Duodenal mucosa (tissue), 2 donors: ENCODE data around the gene SERPINA3.

ENCODE experiments used
- H3K27ac ChIP-seq: one replicate; pipeline ENCODE4 v1.7.0; 2013; ENCODE audit warnings: low read depth, low read length
- H3K27me3 ChIP-seq, 2 donors: one replicate each; pipeline ENCODE4 v1.7.0; 2013; ENCODE audit warnings: low read length in 2 of 2, control low read depth in 1 of 2; ENCODE audit not compliant: insufficient read depth in 2 of 2, control insufficient read depth in 1 of 2
- H3K36me3 ChIP-seq, 2 donors: one replicate each; pipeline ENCODE4 v1.7.0; 2013; ENCODE audit warnings: low read length in 2 of 2, control low read depth in 1 of 2; ENCODE audit not compliant: insufficient read depth in 2 of 2, control insufficient read depth in 1 of 2
- H3K4me1 ChIP-seq, 2 donors: one replicate each; pipeline ENCODE4 v1.7.0; 2013; ENCODE audit warnings: low read length in 2 of 2, control low read depth in 1 of 2; ENCODE audit not compliant: insufficient read depth in 2 of 2, control insufficient read depth in 1 of 2
- H3K4me3 ChIP-seq, 2 donors: one replicate each; pipeline ENCODE4 v1.7.0; 2013; ENCODE audit warnings: low read length in 2 of 2, low read depth in 1 of 2
- H3K9ac ChIP-seq, 2 donors: one replicate each; pipeline ENCODE4 v1.7.0; 2013; ENCODE audit warnings: low read length in 2 of 2, low read depth in 1 of 2
- H3K9me3 ChIP-seq, 2 donors: one replicate each; pipeline ENCODE4 v1.7.0; 2013; ENCODE audit warnings: low read length in 2 of 2, control low read depth in 1 of 2; ENCODE audit not compliant: control insufficient read depth in 1 of 2

Gene SERPINA3

DNA sequence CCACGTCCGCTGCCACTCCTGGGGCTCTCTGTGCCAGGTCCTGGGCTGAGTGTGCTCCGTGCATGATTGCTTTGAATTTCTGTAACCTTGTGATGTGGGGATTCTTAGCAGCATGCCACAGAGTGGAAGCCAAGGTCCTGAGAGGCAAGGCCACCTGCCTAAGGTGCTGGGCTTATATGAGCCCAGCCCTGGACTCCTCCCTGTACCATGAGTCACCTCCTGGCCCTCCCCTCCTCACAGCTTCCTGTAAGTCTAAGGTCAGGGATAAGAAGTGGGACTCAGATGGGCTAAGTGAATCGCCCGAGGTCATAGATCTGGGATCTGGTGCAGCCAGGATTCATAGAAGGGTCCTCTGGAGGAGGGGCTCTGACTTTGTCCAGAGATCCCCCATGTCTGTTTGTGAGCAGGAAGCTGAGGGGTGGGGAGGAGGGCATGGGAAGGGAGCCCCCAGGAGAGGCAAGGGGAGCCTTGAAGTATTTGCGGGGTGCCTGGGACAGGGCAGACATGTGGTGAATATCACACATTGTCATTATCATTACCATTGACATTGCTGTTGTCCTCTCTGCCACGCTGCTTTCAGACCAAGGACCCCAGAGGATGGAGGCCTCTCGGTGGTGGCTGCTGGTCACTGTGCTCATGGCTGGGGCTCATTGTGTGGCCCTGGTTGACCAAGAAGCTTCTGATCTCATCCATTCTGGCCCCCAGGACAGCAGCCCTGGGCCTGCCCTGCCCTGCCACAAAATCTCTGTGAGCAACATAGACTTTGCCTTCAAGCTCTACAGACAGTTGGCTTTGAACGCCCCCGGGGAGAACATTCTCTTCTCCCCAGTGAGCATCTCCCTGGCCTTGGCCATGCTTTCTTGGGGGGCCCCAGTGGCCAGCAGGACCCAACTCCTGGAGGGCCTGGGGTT is 28.8 kb downstream of the SERPINA3 start:
- Histone ChIP-seq H3K27ac (no peak overlapping the region), H3K27me3 (no peaks in the 10 kb centered on the region), H3K9ac (no peak overlapping the region), H3K36me3 (no peaks in the 10 kb centered on the region), H3K4me3 (no peak overlapping the region), H3K4me1 (no peaks in the 10 kb centered on the region), H3K9me3 (no peaks in the 10 kb centered on the region)

DNA sequence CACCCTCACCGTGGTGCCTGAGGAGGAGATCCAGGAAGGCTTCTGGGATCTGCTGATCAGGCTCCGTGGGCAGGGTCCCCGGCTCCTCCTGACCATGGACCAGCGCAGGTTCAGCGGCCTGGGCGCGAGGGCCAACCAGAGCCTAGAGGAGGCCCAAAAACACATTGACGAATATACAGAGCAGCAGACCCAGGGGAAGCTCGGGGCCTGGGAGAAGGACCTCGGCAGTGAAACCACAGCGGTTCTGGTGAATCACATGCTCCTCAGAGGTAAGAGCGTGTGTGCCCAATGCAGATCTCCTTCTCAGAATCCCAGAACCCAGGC is 29.4 kb downstream of the SERPINA3 start:
- Histone ChIP-seq H3K4me3 (no peak overlapping the region), H3K27ac (no peak overlapping the region), H3K36me3 (no peaks in the 10 kb centered on the region), H3K9me3 (no peaks in the 10 kb centered on the region), H3K4me1 (no peaks in the 10 kb centered on the region), H3K27me3 (no peaks in the 10 kb centered on the region), H3K9ac (no peak overlapping the region)

DNA sequence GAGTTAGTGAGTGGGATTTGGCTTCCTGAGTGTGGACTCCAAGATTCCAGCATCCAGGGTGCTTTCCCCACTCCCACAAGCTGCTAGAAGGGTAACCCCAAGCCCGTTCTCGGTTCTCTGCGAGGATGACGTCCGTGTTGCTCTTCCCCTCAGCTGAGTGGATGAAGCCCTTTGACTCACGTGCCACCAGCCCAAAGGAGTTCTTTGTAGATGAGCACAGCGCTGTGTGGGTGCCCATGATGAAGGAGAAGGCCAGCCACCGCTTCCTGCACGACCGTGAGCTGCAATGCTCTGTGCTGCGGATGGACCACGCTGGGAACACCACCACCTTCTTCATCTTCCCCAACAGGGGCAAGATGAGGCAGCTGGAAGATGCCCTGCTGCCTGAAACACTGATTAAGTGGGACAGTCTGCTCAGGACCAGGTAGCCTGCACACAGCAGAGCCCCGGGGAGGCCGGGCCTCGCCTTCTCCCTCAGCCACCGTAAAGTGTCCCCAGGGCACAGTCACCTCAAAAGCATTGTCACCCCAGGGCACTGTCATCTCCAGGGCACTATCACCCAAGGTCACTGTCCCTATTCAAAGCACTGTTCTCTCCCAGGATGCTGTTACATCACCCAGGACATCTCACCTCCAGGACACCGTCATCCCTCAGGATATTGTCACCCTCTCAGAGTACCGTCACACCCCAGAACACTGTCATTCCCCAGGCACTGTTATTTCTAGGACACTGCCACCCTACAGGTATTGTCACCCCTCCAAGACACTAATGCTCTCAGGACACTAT is 31.3 kb downstream of the SERPINA3 start:
- H3K36me3 ChIP-seq: no peaks in the 10 kb centered on the region

DNA sequence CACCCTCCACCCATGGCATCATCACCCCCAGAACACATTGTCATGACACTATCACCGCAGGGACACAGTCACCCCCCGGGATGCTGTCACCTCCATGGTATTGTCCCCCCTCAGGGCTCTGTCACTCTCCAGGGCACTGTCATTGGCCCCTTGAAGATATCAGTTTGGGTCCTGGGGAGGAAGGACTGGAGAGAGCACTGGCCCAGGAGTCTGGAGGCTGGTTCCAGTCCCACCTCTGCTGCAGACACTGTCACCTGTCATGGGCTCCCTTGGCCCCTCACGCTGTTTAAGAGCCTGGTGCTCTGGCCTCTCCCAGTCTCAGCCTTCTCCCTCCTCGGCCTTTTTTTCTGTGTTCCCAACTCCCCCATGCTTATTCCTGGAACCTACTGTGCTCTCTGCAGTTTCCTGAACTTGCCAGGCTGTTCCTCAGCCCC is 31.9 kb downstream of the SERPINA3 start:
- Histone ChIP-seq H3K27ac (no peak overlapping the region), H3K9ac (no peak overlapping the region), H3K36me3 (no peaks in the 10 kb centered on the region), H3K27me3 (no peaks in the 10 kb centered on the region), H3K4me1 (no peaks in the 10 kb centered on the region), H3K9me3 (peaks cover 9 to 14% of the 10 kb centered on the region in 2 donors), H3K4me3 (no peak overlapping the region)

More for the DNA sequence above, 31.3 kb downstream of the SERPINA3 start:
- Histone ChIP-seq H3K27ac (no peak overlapping the region), H3K9me3 (peaks cover 3 to 8% of the 10 kb centered on the region in 2 donors), H3K4me1 (no peaks in the 10 kb centered on the region), H3K9ac (no peak overlapping the region), H3K4me3 (no peak overlapping the region), H3K27me3 (no peaks in the 10 kb centered on the region)

DNA sequence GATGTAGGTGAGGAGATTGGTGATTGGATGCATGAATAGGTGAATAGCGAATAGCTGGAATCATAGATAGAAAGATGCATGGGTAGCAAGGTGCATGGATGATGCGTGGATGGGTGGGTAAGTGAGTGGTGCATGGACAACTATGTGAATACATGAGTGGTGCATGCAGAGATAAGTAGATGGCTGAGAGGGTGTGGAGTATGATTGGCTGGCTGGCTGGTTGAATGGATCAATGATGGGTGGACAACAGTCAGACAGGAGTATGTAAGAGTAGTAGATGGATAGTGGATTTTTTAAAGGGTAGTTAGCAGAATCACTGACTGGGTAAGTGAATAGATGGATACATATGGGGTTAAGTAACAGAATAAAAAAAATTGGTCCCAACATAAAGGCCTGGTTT is 33.9 kb downstream of the SERPINA3 start:
- Histone ChIP-seq H3K4me3 (no peak overlapping the region), H3K36me3 (no peaks in the 10 kb centered on the region), H3K27ac (no peak overlapping the region), H3K4me1 (no peaks in the 10 kb centered on the region), H3K9ac (no peak overlapping the region), H3K9me3 (peaks cover 9 to 15% of the 10 kb centered on the region in 2 donors), H3K27me3 (no peaks in the 10 kb centered on the region)

DNA sequence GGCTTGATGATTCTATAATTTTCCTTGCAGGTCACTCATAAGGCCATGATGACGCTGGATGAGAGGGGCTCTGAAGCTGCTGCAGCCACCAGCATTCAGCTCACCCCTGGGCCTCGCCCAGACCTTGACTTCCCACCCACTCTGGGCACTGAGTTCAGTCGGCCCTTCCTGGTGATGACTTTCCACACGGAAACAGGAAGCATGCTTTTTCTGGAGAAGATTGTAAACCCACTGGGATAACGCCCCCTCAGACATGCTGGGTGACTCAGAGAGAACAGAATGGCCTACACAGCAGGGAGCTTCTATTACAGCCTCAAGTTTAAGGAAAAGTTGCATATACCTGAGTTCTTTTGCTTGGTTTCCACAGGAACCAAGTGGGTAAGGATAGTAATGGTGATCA is 34.3 kb downstream of the SERPINA3 start:
- peaks cover 9 to 15% of the 10 kb centered on the region in 2 donors for H3K9me3 ChIP-seq
- H3K9ac ChIP-seq: no peak overlapping the region
- no peak overlapping the region for H3K27ac ChIP-seq
- no peaks in the 10 kb centered on the region for H3K36me3 ChIP-seq
- H3K4me3 ChIP-seq: no peak overlapping the region
- no peaks in the 10 kb centered on the region for H3K27me3 ChIP-seq
- H3K4me1 ChIP-seq: no peaks in the 10 kb centered on the region

DNA sequence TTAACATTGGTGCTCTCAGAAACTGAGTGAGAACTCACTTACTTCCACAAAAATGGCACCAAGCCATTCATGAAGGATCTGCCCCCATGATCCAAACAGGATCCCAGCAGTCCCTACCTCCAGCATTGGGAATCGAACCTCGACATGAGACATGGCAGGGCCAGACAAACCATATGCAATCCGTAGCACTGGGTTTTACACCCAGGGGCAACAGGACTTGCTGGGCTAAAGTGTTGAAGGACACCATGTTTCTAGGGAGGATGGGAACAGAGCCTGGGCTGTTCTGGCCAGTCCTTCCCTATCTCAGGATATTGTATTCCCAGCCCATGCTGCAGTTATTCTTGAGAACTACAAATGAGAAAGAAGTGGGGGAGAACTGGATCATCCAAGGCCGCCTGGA is 36.6 kb downstream of the SERPINA3 start:
- no peak overlapping the region for H3K9ac ChIP-seq
- H3K36me3 ChIP-seq: no peaks in the 10 kb centered on the region
- no peak overlapping the region for H3K4me3 ChIP-seq
- peaks cover 9 to 15% of the 10 kb centered on the region in 2 donors for H3K9me3 ChIP-seq
- no peaks in the 10 kb centered on the region for H3K4me1 ChIP-seq
- no peak overlapping the region for H3K27ac ChIP-seq
- no peaks in the 10 kb centered on the region for H3K27me3 ChIP-seq

DNA sequence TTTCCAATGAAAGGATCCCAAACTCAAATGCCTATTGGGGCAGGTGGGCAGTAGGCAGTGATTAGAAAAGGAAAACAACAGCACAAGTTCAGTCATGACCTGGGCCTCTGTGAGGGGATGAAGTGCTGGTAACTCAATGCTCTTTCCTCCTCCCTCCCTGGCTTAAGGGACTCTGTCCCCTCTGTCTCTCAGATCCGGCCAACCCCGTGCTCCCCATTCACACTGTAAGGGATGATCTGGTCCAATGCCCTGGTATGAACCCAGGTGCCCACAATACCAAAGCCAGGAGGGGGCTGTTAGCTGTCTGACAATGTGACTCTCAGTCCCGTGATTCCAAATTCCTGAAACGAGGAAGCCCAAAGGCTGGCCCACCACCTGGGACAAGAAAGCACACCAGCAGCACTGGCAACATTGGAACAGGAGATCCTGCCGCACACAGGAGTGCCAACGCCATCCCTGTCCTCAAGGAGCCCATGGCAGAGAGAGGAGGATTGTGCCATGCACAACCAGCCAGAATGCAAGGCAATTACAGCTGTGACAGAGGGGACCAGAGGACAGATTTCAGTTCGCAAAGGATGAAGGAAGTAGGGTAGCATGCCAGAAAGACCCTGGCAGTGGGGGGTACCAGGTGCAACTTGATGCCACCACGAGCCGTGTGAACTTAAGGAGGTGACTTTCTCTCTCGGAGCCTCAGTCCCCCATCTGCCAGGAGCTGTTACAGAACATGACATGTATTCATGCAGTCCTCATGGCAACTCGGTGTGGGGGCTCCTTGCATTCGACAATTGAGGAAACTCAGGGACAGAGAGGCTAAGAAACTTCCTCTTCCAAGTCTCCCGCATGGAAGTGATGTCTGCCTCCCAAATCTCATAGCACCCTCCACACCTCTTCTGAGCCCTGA is 37.6 kb downstream of the SERPINA3 start:
- H3K36me3 ChIP-seq: no peaks in the 10 kb centered on the region
- H3K9me3 ChIP-seq: peaks cover 9 to 15% of the 10 kb centered on the region in 2 donors
- no peaks in the 10 kb centered on the region for H3K27me3 ChIP-seq
- H3K9ac ChIP-seq: no peak overlapping the region
- no peak overlapping the region for H3K27ac ChIP-seq
- H3K4me1 ChIP-seq: no peaks in the 10 kb centered on the region
- no peak overlapping the region for H3K4me3 ChIP-seq

DNA sequence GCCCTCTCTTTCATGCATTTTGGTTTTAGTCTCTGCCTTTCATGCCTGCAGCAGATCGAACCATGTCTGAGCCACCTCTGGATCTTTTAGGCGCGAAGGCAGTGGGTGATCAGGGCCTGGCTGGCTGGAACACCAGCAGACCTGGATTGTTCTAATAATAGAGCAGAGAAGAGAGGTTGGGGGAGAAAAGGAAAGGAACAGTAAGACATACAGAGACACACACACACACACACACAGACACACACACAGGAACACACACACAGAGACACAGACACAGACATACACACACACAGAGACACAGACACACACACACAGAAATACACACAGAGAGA is 38.2 kb downstream of the SERPINA3 start:
- Histone ChIP-seq H3K36me3 (no peaks in the 10 kb centered on the region), H3K27ac (no peak overlapping the region), H3K9ac (no peak overlapping the region), H3K9me3 (peaks cover 9 to 15% of the 10 kb centered on the region in 2 donors), H3K4me3 (no peak overlapping the region), H3K4me1 (no peaks in the 10 kb centered on the region), H3K27me3 (no peaks in the 10 kb centered on the region)
